Smooth muscle cell of the pulmonary artery (primary cell): Measurements from ENCODE around the gene PRSS36. TPM values are rescaled to one million over a fixed set of nuclear protein-coding genes. Genes with fewer than 3 reads are reported as not detected.

ENCODE experiments used
- total RNA-seq: library from RNA; depleted of rRNA; stranded (reverse); fragments of >200 nt; gene quantifications from 2 replicates; pipeline ENCODE4 v1.2.3, GENCODE V29; 2014

PRSS36 gene
- 0.59 and 0.73 TPM in 2 replicates for total RNA-seq

DNA sequence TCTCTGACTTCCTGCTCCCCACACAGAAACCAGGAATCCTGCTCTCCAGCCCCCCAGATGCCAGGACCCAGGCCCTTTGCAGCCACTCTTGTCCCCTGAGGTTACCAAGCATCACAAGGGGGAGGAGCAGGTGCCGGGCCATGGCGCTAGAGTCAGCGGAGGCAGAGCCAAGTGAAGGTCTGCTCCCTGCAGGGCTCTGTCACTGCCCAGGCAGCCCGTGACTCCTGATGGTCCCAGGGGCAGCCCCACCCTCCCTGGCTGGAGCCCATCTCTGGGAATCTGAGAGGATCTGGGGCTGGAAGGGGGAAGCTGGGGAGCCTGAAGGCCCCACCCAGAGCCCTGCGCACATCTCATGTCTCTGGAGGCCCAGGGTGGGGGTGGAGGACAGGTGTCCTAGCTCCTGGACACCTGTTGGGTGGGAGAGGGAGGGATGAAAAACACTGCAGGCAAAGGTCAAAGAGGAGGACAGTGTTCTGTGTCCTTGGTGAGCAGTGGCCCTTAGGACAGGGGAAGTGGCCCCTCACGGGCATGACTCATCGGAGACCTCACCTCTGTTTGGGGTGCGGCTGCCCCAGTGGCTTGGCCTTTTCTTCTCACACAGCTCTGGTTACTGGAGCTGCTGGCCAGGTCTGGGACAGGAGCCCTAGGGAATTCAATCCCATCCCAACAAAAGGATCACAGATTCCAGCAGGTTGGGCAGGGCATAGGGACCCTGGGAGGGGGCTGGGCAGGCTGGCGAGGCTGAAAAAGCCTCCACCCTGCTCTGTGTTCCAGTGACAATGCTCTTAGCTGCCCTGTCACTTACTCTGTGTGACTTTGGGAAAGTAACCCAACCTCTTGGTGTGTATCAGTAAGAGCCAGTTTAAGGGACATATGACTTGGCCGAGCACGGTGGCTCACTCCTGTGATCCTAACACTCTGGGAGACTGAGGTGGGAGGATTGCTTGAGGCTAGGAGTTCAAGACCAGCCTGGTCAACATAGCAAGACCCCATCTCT lies at the start of gene PRSS36:
Gene PRSS36 (minus strand): TSS at position 173 of the 997 bp plus-strand sequence. CDS start 31 bp downstream, at position 142.

DNA sequence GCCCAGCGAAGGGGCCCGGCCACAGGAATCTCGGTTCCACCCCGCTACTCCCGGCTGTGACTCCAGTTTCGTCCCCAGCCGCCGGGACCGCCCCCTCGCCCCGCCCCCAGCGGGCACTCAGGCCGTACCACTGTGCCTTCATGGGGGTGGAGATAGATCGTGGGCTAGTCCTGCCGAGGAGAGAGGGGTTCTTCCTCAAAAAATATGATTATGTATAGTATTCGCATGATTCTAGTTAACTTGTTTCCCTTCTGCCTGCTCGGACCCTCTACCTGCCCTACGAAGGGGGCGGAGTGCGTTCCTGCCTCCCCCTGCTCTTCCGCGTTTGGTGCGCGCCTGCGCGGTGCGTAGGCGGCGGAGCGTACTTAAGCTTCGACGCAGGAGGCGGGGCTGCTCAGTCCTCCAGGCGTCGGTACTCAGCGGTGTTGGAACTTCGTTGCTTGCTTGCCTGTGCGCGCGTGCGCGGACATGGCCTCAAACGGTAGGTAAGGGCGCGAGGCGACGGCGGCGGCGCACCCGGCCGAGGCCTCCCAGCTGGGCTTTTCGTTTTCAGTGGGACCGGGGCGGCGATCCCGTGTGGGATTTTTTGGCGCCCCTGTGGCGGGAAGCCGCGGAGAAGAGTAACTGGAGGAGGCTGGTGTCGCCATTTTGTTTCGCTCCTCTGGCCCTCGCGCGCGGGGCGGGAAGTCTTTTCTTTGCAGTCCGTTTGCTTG lies 30.0 kb upstream of the PRSS36 start, which contains the start of gene FUS:
Gene FUS (plus strand): TSS at position 393 of the 713 bp plus-strand sequence. CDS start 76 bp downstream, at position 469.

DNA sequence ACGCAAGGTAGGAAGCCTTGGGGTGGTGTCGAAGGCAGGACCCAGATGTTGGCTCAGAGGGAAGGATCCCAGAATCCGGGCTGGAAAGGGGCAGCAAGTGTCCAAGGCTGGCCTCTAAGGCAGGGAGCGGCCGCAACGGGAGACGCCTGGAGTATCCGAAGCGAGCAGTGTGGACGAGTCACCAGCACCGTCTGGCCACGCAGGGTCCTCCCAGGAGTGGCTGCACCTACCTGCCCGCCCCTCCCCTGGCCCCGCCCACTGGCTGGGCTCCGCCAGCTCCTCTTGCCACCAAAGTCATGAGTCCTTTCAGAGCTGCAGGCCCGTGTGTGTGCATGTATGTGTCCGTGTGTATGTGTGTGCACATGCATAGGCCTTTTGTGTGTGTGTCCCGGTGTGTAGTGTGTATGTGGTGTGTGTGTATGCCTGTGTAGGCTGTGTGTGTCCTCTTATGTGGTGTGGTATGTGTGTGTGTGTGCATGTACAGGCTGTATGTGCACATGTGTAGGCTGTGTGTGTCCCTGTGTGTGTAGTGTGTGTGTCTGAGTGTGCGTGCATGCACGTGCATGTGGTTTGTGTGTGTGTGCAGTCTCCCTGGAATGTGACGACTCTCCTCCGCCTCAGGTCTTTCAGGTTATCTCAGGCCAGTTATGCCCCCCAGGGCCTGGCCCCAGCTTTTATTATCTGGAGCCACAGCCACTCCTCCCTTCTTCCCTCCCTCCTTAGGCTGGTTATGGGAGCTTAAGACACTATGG lies 14.2 kb downstream of the PRSS36 start, which contains the start of gene PRSS8:
Gene PRSS8 (minus strand): TSS at position 193 of the 752 bp plus-strand sequence. CDS start 229 bp downstream, outside the sequence.

DNA sequence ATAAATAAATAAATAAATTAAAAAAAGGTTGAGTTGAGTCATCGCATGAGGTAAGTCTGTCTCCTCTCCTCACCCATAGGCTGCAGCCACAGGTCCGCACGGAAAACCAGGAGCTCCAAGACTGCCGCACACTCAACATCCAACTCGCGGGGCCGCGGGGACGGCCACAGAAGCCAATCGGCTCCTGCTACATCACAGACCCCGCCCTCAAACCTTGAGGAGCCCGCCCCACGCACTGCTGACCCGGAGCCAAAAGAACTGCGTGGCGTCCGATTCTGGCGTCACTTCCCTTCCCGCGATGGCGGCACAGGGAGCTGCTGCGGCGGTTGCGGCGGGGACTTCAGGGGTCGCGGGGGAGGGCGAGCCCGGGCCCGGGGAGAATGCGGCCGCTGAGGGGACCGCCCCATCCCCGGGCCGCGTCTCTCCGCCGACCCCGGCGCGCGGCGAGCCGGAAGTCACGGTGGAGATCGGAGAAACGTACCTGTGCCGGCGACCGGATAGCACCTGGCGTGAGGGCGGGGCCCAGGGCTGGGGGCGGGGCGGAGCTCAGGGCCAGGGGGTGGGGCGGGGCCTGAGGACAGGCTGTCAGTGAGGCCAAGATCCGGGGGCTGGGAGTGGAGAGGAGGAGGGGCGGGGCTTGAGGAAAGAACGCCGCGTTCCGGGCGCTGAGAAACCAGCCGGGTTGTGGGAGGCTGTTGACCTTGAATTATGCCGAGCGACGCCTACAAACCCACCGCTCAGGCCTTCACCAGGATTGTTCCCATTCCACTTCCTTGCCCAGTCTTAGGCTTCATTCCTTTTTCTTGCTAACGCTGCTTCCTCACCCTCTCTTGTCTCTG lies 32.3 kb downstream of the PRSS36 start, which contains the start of gene KAT8:
Gene KAT8 (plus strand): TSS at position 281 of the 839 bp plus-strand sequence. CDS start 18 bp downstream, at position 299.

DNA sequence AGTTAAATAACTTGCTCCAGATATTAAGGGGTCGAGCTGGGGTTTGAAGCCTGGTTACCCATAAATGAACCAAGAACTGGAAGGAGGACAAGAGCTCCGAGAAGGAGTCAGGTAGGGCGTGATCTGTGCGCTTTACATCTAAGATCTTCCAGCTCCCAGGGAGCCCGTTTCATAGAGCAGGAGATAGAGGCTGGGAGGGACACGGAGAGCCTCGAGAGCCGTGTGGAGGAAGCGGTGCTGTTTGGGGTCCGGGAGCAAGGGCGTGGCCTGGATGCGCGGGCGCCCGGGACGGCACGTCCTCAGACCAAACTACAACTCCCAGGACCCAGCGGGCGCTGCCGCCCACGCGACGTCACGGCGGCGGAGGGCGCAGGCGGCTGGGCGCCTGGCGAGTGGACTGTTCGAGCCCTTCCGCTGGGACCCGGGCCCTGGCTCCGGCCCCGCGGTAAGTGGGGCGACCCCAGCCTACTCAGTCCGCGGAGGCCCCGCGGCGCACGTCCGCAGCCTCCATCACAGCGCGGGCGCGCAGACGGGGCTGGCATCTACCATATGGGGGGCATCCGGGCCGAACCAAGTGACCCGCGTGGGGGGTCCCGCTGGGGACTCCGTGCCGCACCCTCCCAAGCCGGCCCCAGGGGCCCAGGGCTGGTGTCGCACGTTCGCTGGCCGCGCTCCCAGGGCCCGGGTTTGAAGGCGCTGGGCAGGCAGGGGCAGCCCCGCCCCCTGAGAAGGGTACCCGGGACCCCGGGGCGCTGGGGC lies 41.7 kb downstream of the PRSS36 start, which contains the start of gene BCKDK:
Gene BCKDK (plus strand): TSS at position 352 of the 759 bp plus-strand sequence. CDS start 838 bp downstream, outside the sequence.

DNA sequence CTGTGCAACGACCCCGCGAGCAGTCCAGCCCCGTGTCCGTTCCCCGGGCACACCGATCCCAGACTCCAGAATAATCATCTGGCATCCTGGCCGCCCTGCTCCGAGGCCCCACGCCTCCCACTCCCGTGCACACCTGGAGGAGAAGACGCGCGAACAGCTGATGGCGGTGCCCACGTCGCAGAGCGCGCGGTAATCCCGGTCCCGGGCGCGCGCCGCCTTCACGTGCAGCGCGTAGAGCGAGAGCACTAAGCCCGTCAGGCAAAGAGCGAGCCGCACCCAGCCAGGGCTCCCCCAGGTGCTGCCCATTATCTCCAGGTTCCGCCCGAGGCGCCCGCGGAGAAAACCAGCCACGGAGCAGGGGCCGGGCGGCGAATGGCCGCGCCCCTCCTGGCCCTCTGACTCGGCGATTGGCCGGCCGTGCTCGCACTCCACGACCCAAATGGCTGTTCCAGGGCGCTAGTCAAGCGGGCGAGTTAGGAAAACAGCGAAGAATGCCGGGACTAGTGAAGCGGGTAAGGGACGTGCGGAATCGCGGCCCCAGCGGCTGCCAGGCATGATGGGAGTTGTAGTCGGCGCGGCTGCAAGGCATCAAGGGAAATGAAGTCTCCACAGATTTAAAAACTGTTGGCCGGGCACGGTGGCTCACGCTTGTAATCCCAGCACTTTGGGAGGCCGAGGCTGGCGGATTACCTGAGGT lies 55.3 kb downstream of the PRSS36 start, which contains the start of gene VKORC1:
Gene VKORC1 (minus strand): TSS at position 374 of the 697 bp plus-strand sequence. CDS start 68 bp downstream, at position 306.

Other genes starting within 250 kb of the PRSS36 start
- 14.7 and 18.5 TPM in 2 replicates for gene FBXL19, start 226.5 kb downstream of the PRSS36 start, total RNA-seq
- 46.9 and 58.4 TPM in 2 replicates for gene ORAI3, start 201.0 kb downstream of the PRSS36 start, total RNA-seq
- gene SETD1A, start 192.3 kb downstream of the PRSS36 start, total RNA-seq = 2.8 and 4.4 TPM in 2 replicates
- 28.9 and 50.4 TPM in 2 replicates for gene HSD3B7, start 164.9 kb downstream of the PRSS36 start, total RNA-seq
- gene STX1B, start 139.4 kb downstream of the PRSS36 start, total RNA-seq = 0.85 and 2.6 TPM in 2 replicates
- gene STX4, start 116.5 kb downstream of the PRSS36 start, total RNA-seq = 25.5 and 36.9 TPM in 2 replicates
- gene ZNF668, start 75.8 kb downstream of the PRSS36 start, total RNA-seq = 7.0 and 9.8 TPM in 2 replicates
- gene ZNF646, start 75.6 kb downstream of the PRSS36 start, total RNA-seq = 17.5 TPM in 2 replicates
- 4.8 and 6.0 TPM in 2 replicates for gene PRSS53, start 61.1 kb downstream of the PRSS36 start, total RNA-seq
- gene VKORC1, start 55.3 kb downstream of the PRSS36 start, total RNA-seq = 248 and 295 TPM in 2 replicates
- 34.1 and 46.7 TPM in 2 replicates for gene BCKDK, start 41.7 kb downstream of the PRSS36 start, total RNA-seq
- gene KAT8, start 32.4 kb downstream of the PRSS36 start, total RNA-seq = 41.5 and 41.6 TPM in 2 replicates
- gene PRSS8, start 14.3 kb downstream of the PRSS36 start, total RNA-seq = not detected in 2 replicates
- 38.8 and 39.8 TPM in 2 replicates for gene FUS, start 30.1 kb upstream of the PRSS36 start, total RNA-seq
- 19.2 and 19.9 TPM in 2 replicates for gene PYCARD, start 52.7 kb upstream of the PRSS36 start, total RNA-seq
- under 0.01 TPM in 1 of 2 replicates, not detected in the other for gene TRIM72, start 64.1 kb upstream of the PRSS36 start, total RNA-seq
- not detected in 2 replicates for gene PYDC1, start 67.1 kb upstream of the PRSS36 start, total RNA-seq
- 0.13 TPM in 1 of 2 replicates, not detected in the other for gene ITGAM, start 109.9 kb upstream of the PRSS36 start, total RNA-seq
- not detected in 2 replicates for gene ITGAX, start 205.1 kb upstream of the PRSS36 start, total RNA-seq
- not detected in 2 replicates for gene ITGAD, start 243.3 kb upstream of the PRSS36 start, total RNA-seq